Esophagus squamous epithelium (tissue), 5 donors: ENCODE data around the gene HOXA7. TPM values are rescaled to one million over a fixed set of nuclear protein-coding genes. Genes with fewer than 3 reads are reported as not detected.

Experiments used
- DNase-seq: peaks from one replicate; lab custom pipeline; 2025; lab: John Stamatoyannopoulos, UW
- H3K27ac ChIP-seq, 4 donors: fragments of 200-600 bp; sonication (generic); one replicate each; pipeline ENCODE4 v1.5.1; 2016 to 2019; ENCODE audit warnings: mild to moderate bottlenecking in 1 of 4
- H3K27me3 ChIP-seq, 4 donors: fragments of 200-600 bp; sonication (generic); 1 replicate in 3 of 4; 2 replicates in 1 of 4; pipeline versions ENCODE4 v1.5.1 to v1.6.0; 2017 to 2021; ENCODE audit warnings: antibody characterized with exemption in 1 of 4
- H3K36me3 ChIP-seq, 3 donors: fragments of 200-600 bp; sonication (generic); one replicate each; pipeline ENCODE4 v1.5.1; 2016 to 2019
- H3K4me1 ChIP-seq, 3 donors: fragments of 200-600 bp; sonication (generic); one replicate each; pipeline ENCODE4 v1.5.1; 2017 to 2019
- H3K4me3 ChIP-seq, 4 donors: fragments of 200-600 bp; sonication (generic); 1 replicate in 3 of 4; 2 replicates in 1 of 4; pipeline ENCODE4 v1.5.1; 2016 to 2019; ENCODE audit warnings: mild to moderate bottlenecking in 2 of 4, moderate library complexity in 1 of 4
- H3K9me3 ChIP-seq, 3 donors: fragments of 200-600 bp; sonication (generic); one replicate each; pipeline ENCODE4 v1.5.1; 2016 to 2019
- CTCF ChIP-seq, 6 experiments: fragments of 450-650 bp in 4 of 6; fragments of 200-600 bp in 2 of 6; sonication (generic) in 2 of 6; IDR thresholded peaks; one replicate each; pipeline ENCODE4 v1.5.1; 2016 to 2019; ENCODE audit warnings: antibody characterized with exemption in 6 of 6, mild to moderate bottlenecking in 4 of 6, moderate library complexity in 4 of 6
- POLR2A ChIP-seq, 4 donors: fragments of 450-650 bp; IDR thresholded peaks; one replicate each; pipeline ENCODE4 v1.6.1; 2017; ENCODE audit warnings: antibody characterized with exemption in 4 of 4, mild to moderate bottlenecking in 4 of 4, moderate library complexity in 3 of 4
- WGBS, 2 donors: methylation state at CpG; one replicate each; pipeline ENCODE4 v1.1.5; 2018; 5-methylcytosine and 5-hydroxymethylcytosine counted together
- intact Hi-C: fragments of 100-400 bp; cut with DNase I; formaldehyde crosslinking; loops from one replicate; pipeline ENCODE4 v1.15.0; 2022
- total RNA-seq, 4 donors: library from RNA; depleted of rRNA; stranded (reverse); fragments of >200 nt; gene quantifications; one replicate each; pipeline ENCODE4 v1.1.0, GENCODE V29; 2016
- donor health status: DM: yes; HTN: yes; CAD: no.

Gene HOXA7
- total RNA-seq, 4 donors from 2014 or later, result 0.23 to 0.76 (median 0.48) TPM

DNA sequence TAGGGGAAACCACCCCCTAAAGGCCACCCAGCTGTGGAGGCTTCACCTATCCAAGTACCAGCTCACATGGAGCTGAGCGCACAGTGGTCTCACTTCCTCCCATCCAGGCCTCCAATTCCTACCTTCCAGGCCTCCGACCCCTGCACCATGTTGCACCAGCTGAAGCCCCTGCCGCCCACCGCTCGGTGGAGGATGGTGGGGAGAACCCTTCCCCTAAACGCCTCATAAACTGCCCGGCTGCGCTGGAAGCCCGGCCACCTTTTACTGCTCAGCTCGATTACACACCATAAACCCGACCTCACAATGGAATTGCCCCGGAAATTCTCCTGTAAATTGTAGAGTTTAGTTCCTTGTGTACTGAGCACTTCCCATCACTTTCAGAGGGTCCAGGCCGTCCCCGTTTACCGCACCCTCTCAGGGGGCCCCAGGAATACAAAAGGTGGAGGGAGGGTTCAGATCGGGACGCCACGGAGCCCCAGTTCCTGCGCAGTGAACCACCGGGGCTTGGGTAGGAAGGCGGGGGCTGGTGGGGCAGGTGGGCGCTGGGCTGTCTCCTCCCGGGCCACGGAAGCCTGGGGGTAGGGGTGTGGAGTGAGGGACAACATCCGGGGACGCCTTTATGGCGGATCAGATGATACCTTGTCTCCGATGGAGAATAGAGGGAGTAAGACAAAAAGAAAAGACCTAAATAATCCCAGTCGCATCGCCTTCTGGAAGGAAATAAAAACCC lies 1.4 kb upstream of the HOXA7 start:
- H3K27ac ChIP-seq, result no peak overlapping the region
- H3K27me3 ChIP-seq, result peaks cover 10 to 99% (median 64%) of the 10 kb centered on the region in 4 donors
- H3K9me3 ChIP-seq, result no peaks in the 10 kb centered on the region
- intact Hi-C loops, result no loop called here
- no peaks in the 10 kb centered on the region for H3K36me3 ChIP-seq
- peaks cover 28 to 71% (median 33%) of the 10 kb centered on the region in 3 donors for H3K4me1 ChIP-seq
- H3K4me3 ChIP-seq, result no peak overlapping the region
- TF ChIP-seq POLR2A (IDR thresholded peaks at IDR 0.05) (no peak), CTCF (IDR thresholded peaks at IDR 0.05) (no peak)
- DNase-seq, result no peak
- WGBS, 2 donors, result 35 to 39% methylated on average over 10 to 20 of the region's 30 CpGs

- no peaks in the 10 kb centered on the region for H3K36me3 ChIP-seq
- WGBS, 2 donors, result 35 to 42% methylated on average over 17 to 19 of the region's 30 CpGs
- intact Hi-C loops, result no loop called here
- peaks cover 18 to 99% (median 68%) of the 10 kb centered on the region in 4 donors for H3K27me3 ChIP-seq
- TF ChIP-seq CTCF (IDR thresholded peaks at IDR 0.05), result no peak
- no peak for TF ChIP-seq POLR2A (IDR thresholded peaks at IDR 0.05)
- peak overlapping the region in 2 of 4 donors; percentile 66 to 71 for H3K27ac ChIP-seq
- H3K4me3 ChIP-seq, result peak overlapping the region; percentile 28 to 65 (median 44)
- peaks cover 32 to 77% (median 33%) of the 10 kb centered on the region in 3 donors for H3K4me1 ChIP-seq
- no peak for DNase-seq
- H3K9me3 ChIP-seq, result no peaks in the 10 kb centered on the region
These were observed 634 bp upstream of the HOXA7 start for GRCh38 chr7:27156916-27157701.

GRCh38 chr7:27155816-27156507 lies 513 bp downstream of the HOXA7 start:
- WGBS, 2 donors, result 2 to 3% methylated on average over 40 to 48 of the region's 63 CpGs
- Histone ChIP-seq H3K36me3 (no peaks in the 10 kb centered on the region), H3K4me1 (peaks cover 30 to 77% (median 36%) of the 10 kb centered on the region in 3 donors), H3K4me3 (peak overlapping the region; percentile 28 to 65 (median 44)), H3K9me3 (no peaks in the 10 kb centered on the region), H3K27me3 (peaks cover 19 to 99% (median 73%) of the 10 kb centered on the region in 4 donors), H3K27ac (peak overlapping the region in 3 of 4 donors; percentile 6 to 71 (median 66))
- DNase-seq, result no peak
- intact Hi-C loops, result no loop called here
- no peak for TF ChIP-seq CTCF (IDR thresholded peaks at IDR 0.05)
- TF ChIP-seq POLR2A (IDR thresholded peaks at IDR 0.05), result no peak

DNA sequence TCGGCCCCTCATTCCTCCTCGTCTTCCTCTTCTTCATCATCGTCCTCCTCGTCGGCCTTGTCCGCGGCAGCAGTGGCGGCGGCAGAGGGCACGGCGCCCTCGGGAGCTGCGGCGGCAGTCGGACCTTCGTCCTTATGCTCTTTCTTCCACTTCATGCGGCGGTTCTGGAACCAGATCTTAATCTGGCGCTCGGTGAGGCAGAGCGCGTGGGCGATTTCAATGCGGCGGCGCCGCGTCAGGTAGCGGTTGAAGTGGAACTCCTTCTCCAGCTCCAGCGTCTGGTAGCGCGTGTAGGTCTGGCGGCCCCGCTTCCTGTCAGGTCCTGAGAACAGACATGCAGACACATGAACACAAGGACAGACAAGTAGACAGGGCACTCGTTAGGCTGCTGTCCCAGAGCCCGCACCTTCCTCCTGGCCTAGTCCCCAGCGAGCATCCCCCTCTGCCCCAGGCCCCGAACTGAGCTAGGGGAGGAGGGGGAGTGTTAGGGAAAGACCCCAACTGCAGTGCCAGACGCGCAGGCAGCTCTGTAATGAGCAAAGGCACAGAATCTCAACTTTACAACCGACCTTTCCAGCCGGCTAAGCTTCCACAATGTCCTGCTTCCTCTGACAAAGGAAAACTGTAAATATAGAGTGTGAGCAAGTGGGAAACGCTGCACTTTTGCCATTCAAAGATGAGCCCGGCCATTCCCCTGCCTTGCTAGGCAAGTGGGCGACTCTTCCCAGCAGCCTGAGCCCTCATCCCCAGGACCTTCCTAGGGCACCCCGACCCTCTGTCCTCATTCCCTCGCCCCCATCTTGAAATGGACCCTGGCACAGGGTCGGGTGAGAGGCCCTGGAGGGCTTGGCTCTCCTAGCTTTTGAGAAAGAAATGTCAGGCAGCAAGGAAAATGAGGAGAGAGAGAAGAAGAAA lies 1.3 kb downstream of the HOXA7 start:
- Histone ChIP-seq H3K27ac (peak overlapping the region in 1 of 4 donors; percentile 71), H3K4me1 (peaks cover 26 to 77% (median 35%) of the 10 kb centered on the region in 3 donors), H3K36me3 (no peaks in the 10 kb centered on the region), H3K27me3 (peaks cover 19 to 100% (median 72%) of the 10 kb centered on the region in 4 donors), H3K4me3 (peak overlapping the region in 3 of 4 donors; percentile 28 to 65 (median 51)), H3K9me3 (no peaks in the 10 kb centered on the region)
- WGBS, 2 donors, result 6 to 7% methylated on average over 29 to 39 of the region's 48 CpGs
- no peak for DNase-seq
- intact Hi-C loops, result loop anchor here (5.0 kb wide), 1 partner anchor 663 kb away; no protein-coding TSS in a partner anchor
- TF ChIP-seq POLR2A (IDR thresholded peaks at IDR 0.05), result no peak
- TF ChIP-seq CTCF (IDR thresholded peaks at IDR 0.05), result no peak
